ENCODE results near the gene ZNF860.
"Not testable (repeated sequence)": the region's sequence is repeated elsewhere in the genome, so short reads cannot be mapped to it uniquely, and the experiment has no call there.

ZNF860 gene

DNA sequence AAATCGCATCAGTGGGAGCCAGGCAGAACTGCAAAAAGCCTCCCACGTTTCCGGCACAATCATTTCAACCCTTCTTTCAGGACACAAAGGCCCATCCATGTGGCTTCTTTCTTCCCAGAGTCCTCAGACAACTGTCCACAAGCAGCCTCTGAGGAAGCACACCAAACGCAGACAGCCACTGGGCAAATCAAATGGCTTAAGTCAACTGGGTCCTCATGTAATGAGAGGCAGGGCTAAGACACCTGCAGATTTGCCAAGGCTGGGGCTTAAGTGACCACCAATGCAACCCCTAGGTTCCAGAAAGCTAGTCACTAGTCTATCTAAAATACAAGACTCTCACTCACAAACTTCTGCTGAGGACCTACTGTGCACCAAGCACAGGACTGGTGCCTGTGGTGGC lies 8.5 kb upstream of the ZNF860 start:
- Mint-ChIP-seq H3K9me3 (no peaks in the 10 kb centered on the region), H3K36me3 (ENCODE audit: low read depth) (no peaks in the 10 kb centered on the region), H3K27ac (no peak overlapping the region), H3K4me1 (ENCODE audit: low read depth) (peaks cover 2% of the 10 kb centered on the region), H3K4me3 (no peak overlapping the region), H3K27me3 (ENCODE audit: low read depth) (no peaks in the 10 kb centered on the region)

DNA sequence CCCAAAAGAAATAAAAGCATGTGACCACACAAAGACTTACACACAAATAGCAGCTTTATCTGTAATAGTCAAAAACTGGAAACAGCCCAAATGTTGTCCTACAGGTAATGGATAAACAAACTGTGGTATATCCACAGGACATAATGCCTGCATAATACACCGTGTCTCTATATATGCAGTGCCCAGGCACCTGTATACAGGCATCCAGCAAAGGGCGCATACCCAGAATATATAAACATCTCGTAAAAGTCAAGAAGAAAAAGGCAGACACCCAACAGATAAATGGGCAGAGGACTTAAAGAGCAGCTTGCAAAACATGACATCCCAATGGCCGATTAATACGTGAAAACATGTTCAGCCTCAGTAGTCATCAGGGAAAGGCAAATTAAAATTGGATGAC lies 7.7 kb upstream of the ZNF860 start:
- no peaks in the 10 kb centered on the region for H3K36me3 Mint-ChIP-seq (ENCODE audit: low read depth)
- H3K27me3 Mint-ChIP-seq (ENCODE audit: low read depth) = no peaks in the 10 kb centered on the region
- H3K9me3 Mint-ChIP-seq = no peaks in the 10 kb centered on the region
- no peak overlapping the region for H3K4me3 Mint-ChIP-seq
- H3K27ac Mint-ChIP-seq = no peak overlapping the region
- peaks cover 6% of the 10 kb centered on the region for H3K4me1 Mint-ChIP-seq (ENCODE audit: low read depth)

DNA sequence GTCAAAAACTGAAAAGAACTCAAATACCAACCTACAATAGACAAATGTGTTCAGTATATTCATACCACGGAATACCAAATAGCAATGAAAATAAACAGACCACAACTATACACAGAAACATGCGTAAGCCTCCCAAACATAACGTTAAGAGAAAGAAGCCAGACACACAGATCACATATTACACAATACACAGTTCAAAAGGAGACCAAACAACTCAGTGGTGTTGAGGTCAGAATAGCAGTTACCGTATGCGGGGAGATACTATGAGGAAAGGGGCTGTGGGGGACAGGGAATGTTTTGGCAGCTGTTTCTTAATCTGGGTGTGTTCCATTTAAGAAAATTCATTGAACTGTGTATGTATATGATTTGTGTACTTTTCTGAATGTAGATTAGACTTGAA lies 7.1 kb upstream of the ZNF860 start:
- no peaks in the 10 kb centered on the region for H3K36me3 Mint-ChIP-seq (ENCODE audit: low read depth)
- peaks cover 13% of the 10 kb centered on the region for H3K4me1 Mint-ChIP-seq (ENCODE audit: low read depth)
- H3K27me3 Mint-ChIP-seq (ENCODE audit: low read depth) = peaks cover 4% of the 10 kb centered on the region
- no peaks in the 10 kb centered on the region for H3K9me3 Mint-ChIP-seq
- H3K27ac Mint-ChIP-seq = no peak overlapping the region
- H3K4me3 Mint-ChIP-seq = no peak overlapping the region

DNA sequence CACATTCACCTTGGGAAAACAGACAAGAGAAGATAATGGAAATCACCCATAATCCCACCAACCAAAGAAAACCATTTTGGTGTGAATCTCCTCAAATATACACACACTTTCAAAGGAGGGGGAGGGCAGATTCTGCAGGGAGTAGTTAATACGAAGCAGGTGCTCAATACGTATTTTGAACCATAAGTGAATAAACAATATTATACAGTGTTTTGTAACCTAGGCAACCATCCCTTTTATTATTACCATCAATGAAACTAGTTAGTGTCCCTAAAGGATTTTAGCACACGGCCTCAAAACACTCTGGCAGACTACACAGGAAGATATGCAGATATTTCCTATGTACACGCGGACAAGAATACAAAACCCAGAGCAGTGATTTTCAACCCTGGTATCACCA lies 6.6 kb upstream of the ZNF860 start:
- Mint-ChIP-seq H3K36me3 (ENCODE audit: low read depth) (no peaks in the 10 kb centered on the region), H3K4me1 (ENCODE audit: low read depth) (peaks cover 16% of the 10 kb centered on the region), H3K27me3 (ENCODE audit: low read depth) (peaks cover 7% of the 10 kb centered on the region), H3K9me3 (no peaks in the 10 kb centered on the region), H3K27ac (no peak overlapping the region), H3K4me3 (no peak overlapping the region)

DNA sequence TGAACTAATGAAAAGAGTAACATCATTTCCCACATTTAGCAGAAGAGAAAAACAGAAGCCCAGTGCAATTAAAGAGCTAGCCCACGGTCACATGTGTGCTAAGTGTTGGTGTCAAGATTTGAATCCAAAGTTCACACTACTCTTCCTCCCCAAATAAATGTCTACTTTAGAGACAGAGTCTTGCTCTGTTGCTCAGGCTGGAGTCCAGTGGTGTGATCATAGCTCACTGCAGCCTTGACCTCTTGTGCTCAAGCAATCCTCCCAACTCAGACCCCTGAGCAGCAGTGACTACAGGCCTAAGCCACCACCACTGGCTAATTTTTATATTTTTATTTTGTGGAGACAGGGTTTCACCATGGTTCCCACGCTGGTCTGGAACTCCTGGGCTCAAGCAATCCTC lies 5.2 kb upstream of the ZNF860 start:
- no peaks in the 10 kb centered on the region for H3K36me3 Mint-ChIP-seq (ENCODE audit: low read depth)
- H3K27ac Mint-ChIP-seq = no peak overlapping the region
- H3K9me3 Mint-ChIP-seq = no peaks in the 10 kb centered on the region
- peaks cover 19% of the 10 kb centered on the region for H3K4me1 Mint-ChIP-seq (ENCODE audit: low read depth)
- H3K27me3 Mint-ChIP-seq (ENCODE audit: low read depth) = peaks cover 7% of the 10 kb centered on the region
- no peak overlapping the region for H3K4me3 Mint-ChIP-seq

DNA sequence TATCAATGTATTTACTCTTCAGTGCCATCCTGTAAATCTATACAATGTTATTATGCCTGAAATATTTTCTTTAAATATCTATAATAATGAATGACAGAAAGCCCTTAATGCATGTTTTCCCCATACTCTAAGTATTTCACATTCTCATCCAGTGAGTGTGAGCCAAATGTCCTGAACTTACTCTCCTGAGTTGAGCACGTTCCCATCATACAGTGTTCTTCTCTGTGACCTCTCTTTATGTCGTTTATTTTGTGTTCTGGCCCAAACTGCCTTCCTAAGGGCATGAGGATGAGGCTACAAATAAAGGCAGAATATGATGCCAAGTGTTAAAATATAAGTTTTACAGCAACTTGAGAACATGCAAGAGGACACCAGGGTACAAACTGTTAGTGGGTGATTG lies 3.8 kb upstream of the ZNF860 start:
- Mint-ChIP-seq H3K4me1 (ENCODE audit: low read depth) (peaks cover 19% of the 10 kb centered on the region), H3K4me3 (no peak overlapping the region), H3K27ac (no peak overlapping the region), H3K9me3 (no peaks in the 10 kb centered on the region), H3K27me3 (ENCODE audit: low read depth) (peaks cover 21% of the 10 kb centered on the region), H3K36me3 (ENCODE audit: low read depth) (no peaks in the 10 kb centered on the region)

DNA sequence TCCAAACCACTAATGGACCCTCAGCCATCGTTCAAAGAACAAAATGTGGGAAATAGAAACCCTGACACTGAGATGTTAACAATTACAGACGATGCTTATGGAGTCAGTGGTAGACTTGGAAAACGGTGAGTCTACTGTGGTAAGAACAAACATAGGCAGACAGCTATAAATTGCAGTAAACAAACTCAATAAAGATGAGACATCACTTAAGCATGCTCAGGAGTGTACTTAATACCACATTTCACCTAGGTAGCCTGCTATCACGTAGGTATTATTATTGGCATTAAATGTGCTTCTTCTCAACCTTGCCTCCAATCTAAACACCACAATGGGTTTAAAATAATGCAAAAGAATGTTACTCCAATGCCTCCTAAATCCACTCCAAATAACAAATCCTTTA lies 3.0 kb upstream of the ZNF860 start:
- H3K27ac Mint-ChIP-seq = no peak overlapping the region
- H3K27me3 Mint-ChIP-seq (ENCODE audit: low read depth) = peaks cover 25% of the 10 kb centered on the region
- peaks cover 19% of the 10 kb centered on the region for H3K4me1 Mint-ChIP-seq (ENCODE audit: low read depth)
- no peak overlapping the region for H3K4me3 Mint-ChIP-seq
- no peaks in the 10 kb centered on the region for H3K36me3 Mint-ChIP-seq (ENCODE audit: low read depth)
- no peaks in the 10 kb centered on the region for H3K9me3 Mint-ChIP-seq

DNA sequence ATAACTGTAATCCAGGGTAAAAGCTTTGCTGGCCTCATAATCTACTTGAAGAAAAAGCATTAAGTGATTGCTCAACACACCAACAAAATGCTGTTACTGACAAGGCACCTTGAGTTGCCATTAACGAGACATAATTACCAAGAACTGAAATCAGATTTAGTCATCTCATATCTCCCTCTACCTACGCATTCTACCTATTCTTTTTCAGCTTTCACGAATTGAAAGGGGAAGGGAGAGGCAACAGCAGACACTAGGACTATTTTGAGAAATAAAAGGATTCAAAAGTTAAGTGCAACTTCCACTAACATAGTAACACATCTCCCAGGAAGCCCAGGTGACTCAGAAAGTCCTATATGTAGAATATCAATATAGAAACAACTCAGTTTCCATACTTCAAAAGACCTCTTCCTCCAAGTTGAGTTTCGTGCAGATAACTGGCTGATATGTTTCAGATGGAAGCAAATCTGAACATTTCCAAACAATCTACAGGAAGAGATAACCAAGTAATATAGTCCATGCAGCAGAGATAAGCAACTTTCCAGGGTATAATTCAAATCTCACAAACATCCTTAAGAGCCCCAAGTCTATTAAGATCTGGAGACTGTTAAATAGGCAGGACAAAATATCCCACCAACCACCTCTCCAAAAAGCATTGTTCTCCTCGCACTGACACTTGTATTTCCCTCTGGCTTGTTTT lies 2.4 kb upstream of the ZNF860 start:
- no peaks in the 10 kb centered on the region for H3K9me3 Mint-ChIP-seq
- H3K4me1 Mint-ChIP-seq (ENCODE audit: low read depth) = peaks cover 19% of the 10 kb centered on the region
- H3K27me3 Mint-ChIP-seq (ENCODE audit: low read depth) = peaks cover 25% of the 10 kb centered on the region
- H3K4me3 Mint-ChIP-seq = peak overlapping the region; percentile 66
- H3K36me3 Mint-ChIP-seq (ENCODE audit: low read depth) = no peaks in the 10 kb centered on the region
- H3K27ac Mint-ChIP-seq = peak overlapping the region; percentile 42

DNA sequence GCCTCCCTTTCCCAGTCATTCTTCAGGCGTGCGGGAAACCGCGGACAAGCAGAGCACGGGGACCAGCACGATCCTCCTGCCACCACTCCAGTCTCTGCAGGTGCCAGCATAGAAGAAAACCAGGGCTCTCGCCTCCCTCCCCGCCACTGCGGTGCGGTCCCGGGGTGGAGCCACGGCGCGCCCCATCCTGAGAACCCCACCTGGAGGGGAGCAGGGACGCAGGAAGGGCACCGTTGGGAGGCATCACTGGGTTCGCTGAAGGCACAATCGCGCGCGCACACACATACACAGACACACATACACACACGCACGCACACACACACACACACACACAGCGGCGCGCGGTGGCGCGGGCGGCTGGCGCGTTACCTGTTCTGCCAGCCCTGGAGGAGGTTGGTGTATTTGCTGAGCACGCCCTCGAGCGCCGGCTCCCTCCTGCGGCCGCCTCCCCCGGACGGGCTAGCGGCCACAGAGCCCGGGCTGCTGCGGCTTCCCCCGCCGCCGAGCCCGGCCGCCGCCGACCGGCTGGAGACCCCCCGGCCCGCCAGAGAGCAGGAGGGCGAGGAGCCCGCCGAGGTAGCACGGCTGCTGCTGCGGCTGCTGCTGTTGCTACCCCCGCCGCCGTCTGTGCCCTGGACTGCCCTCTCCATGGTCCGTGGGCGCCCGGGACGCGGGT lies 882 bp upstream of the ZNF860 start:
- peaks cover 25% of the 10 kb centered on the region for H3K27me3 Mint-ChIP-seq (ENCODE audit: low read depth)
- no peak overlapping the region for H3K27ac Mint-ChIP-seq

DNA sequence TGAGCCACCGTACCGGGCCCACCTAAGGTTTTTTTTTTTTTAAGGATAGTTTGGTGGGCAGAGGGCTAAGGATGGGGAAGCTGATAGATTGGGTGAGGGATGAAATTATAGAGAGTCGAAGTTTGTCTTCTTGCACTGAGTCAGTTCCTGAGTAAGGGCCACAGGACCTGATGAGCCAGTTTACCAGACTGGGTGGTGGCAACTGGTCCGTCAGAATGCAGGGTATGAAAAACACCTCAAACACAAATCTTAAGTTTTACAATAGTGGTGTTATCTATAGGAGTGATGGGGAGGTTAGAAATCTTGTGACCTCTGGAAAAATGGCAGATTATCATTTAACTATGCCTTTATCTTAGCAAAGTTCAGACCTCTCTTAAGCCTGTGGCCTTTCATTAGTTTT lies 2.8 kb downstream of the ZNF860 start:
- Mint-ChIP-seq H3K36me3 (ENCODE audit: low read depth) (no peaks in the 10 kb centered on the region), H3K4me3 (no peak overlapping the region), H3K27ac (no peak overlapping the region), H3K9me3 (no peaks in the 10 kb centered on the region), H3K4me1 (ENCODE audit: low read depth) (peaks cover 7% of the 10 kb centered on the region), H3K27me3 (ENCODE audit: low read depth) (peaks cover 22% of the 10 kb centered on the region)

More for the DNA sequence above, 882 bp upstream of the ZNF860 start:
- peak overlapping the region; percentile 81 for H3K4me3 Mint-ChIP-seq
- H3K4me1 Mint-ChIP-seq (ENCODE audit: low read depth) = peaks cover 19% of the 10 kb centered on the region
- no peaks in the 10 kb centered on the region for H3K9me3 Mint-ChIP-seq
- no peaks in the 10 kb centered on the region for H3K36me3 Mint-ChIP-seq (ENCODE audit: low read depth)

DNA sequence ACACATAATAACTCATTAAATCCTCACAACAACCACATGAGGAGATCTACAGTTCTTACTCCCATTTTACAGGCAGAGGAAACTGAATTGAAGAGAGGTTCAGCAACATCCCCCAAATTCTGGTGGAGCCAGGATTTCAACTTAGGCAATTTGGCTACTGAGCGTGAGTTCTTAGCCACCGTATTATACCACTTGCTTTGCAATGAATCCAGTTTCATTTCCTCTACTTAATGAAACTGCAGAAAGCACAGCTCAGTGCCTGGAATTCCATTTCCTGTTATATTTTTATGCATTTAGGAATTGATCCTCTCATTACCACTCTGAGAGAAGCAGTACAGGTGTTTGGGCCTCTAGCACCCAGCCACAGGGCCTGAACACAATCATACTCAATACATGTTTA lies 4.3 kb downstream of the ZNF860 start:
- H3K9me3 Mint-ChIP-seq = no peaks in the 10 kb centered on the region
- peaks cover 18% of the 10 kb centered on the region for H3K27me3 Mint-ChIP-seq (ENCODE audit: low read depth)
- no peak overlapping the region for H3K4me3 Mint-ChIP-seq
- no peaks in the 10 kb centered on the region for H3K4me1 Mint-ChIP-seq (ENCODE audit: low read depth)
- no peaks in the 10 kb centered on the region for H3K36me3 Mint-ChIP-seq (ENCODE audit: low read depth)
- no peak overlapping the region for H3K27ac Mint-ChIP-seq

DNA sequence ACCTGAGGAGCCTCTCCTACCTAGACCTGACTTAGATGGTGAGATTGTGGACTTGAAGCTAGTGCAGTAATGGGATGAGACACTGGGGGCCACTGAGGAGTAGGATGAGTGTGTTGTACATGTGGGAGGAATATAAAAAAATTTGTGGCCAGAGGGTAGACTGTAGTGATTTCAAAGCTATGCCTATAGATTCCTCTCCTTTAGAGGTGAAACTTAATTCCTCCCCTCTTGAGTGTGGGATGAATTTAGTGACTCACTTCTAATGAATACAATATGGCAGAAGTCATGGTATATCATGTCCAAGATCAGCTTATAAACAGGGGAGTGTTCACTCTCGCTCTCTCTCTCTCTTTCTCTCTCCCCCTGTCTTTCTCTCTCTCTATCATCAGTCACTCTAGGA lies 6.7 kb downstream of the ZNF860 start:
- Mint-ChIP-seq H3K4me1 (ENCODE audit: low read depth) (no peaks in the 10 kb centered on the region), H3K9me3 (peaks cover 4% of the 10 kb centered on the region), H3K36me3 (ENCODE audit: low read depth) (no peaks in the 10 kb centered on the region), H3K27ac (no peak overlapping the region), H3K27me3 (ENCODE audit: low read depth) (no peaks in the 10 kb centered on the region), H3K4me3 (no peak overlapping the region)

DNA sequence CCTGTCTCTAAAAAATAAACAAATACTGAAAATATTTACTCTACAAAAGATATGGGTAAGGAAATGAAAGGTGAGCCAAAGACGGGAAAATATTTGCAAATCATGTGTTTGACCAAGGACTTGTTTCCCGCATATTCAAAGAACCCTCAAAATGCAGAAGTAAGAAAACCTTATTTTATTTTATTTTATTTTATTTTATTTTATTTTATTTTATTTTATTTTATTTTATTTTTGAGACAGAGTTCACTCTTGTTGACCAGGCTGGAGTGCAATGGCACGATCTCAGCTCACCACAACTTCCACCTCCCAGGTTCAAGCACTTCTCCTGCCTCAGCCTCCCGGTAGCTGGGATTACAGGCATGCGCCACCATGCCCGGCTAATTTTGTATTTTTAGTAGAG lies 11.4 kb downstream of the ZNF860 start:
- H3K4me1 Mint-ChIP-seq (ENCODE audit: low read depth); H3K4me3 Mint-ChIP-seq; H3K36me3 Mint-ChIP-seq (ENCODE audit: low read depth); H3K27ac Mint-ChIP-seq; H3K27me3 Mint-ChIP-seq (ENCODE audit: low read depth): not testable (repeated sequence)
- H3K9me3 Mint-ChIP-seq = peaks cover 17% of the 10 kb centered on the region

DNA sequence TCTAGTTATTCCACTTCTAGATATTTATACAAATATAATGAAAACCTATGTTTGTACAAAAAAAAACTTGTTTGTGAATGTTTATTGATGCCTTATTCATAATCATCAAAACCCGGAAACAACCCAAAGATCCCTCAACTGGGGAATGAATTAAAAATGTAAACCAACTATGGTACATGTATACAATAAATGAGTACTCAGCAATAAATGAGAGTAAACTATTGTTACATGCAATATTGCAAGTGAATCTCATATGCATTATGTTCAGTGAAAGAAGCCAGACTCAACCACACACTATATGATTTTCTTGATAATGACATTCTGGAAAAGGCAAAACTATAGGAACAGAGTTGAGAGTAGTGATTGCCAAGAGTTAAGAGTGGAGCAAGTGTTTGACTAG lies 12.3 kb downstream of the ZNF860 start:
- Mint-ChIP-seq H3K4me3 (no peak overlapping the region), H3K9me3 (peaks cover 21% of the 10 kb centered on the region), H3K27me3 (ENCODE audit: low read depth) (no peaks in the 10 kb centered on the region), H3K36me3 (ENCODE audit: low read depth) (peaks cover 4% of the 10 kb centered on the region), H3K4me1 (ENCODE audit: low read depth) (peaks cover 4% of the 10 kb centered on the region), H3K27ac (no peak overlapping the region)

DNA sequence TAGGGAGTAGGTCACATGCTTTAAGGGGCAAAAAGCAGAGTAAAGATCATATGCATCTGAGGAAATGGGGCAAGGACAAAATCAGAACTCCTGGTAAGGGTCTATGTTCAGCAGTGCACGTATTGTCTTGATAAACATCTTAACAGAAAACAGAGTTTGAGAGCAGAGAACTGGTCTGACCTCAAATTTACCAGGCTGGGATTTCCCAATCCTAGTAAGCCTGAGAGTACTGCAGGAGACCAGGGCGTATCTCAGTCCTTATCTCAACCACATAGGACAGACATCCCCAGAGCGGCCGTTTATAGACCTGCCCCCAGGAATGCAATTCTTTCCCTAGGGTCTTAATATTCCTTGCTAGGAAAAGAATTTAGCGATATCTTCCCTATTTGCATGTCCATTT lies 13.5 kb downstream of the ZNF860 start:
- H3K9me3 Mint-ChIP-seq = peaks cover 21% of the 10 kb centered on the region
- not testable (repeated sequence) for H3K36me3 Mint-ChIP-seq (ENCODE audit: low read depth)

More for the DNA sequence above, 13.5 kb downstream of the ZNF860 start:
- H3K4me1 Mint-ChIP-seq (ENCODE audit: low read depth); H3K4me3 Mint-ChIP-seq; H3K27me3 Mint-ChIP-seq (ENCODE audit: low read depth); H3K27ac Mint-ChIP-seq: not testable (repeated sequence)
